H4 (cell line): ENCODE data around the gene NKX6-2. TPM values are rescaled to one million over a fixed set of nuclear protein-coding genes. Genes with fewer than 3 reads are reported as not detected.
"Not testable (repeated sequence)": the region's sequence is repeated elsewhere in the genome, so short reads cannot be mapped to it uniquely, and the experiment has no call there.

Experiments
- DNase-seq: peaks from one replicate; pipeline ENCODE4 v3.0.0-alpha.2; 2015; ENCODE audit warnings: low spot score
- total RNA-seq: library from RNA; depleted of rRNA; stranded (reverse); fragments of >200 nt; shearing (Covaris generic); gene quantifications from 2 replicates; pipeline ENCODE4 v1.2.3, GENCODE V29; 2014; rRNA removed

Gene NKX6-2
- total RNA-seq = not detected in 2 replicates

GRCh38 chr10:132785723-132786475, at the start of gene NKX6-2:
Gene NKX6-2, minus strand, starts transcription at chr10:132786147. Its CDS starts 199 bp downstream, at chr10:132785948.
- no peak for DNase-seq

DNA sequence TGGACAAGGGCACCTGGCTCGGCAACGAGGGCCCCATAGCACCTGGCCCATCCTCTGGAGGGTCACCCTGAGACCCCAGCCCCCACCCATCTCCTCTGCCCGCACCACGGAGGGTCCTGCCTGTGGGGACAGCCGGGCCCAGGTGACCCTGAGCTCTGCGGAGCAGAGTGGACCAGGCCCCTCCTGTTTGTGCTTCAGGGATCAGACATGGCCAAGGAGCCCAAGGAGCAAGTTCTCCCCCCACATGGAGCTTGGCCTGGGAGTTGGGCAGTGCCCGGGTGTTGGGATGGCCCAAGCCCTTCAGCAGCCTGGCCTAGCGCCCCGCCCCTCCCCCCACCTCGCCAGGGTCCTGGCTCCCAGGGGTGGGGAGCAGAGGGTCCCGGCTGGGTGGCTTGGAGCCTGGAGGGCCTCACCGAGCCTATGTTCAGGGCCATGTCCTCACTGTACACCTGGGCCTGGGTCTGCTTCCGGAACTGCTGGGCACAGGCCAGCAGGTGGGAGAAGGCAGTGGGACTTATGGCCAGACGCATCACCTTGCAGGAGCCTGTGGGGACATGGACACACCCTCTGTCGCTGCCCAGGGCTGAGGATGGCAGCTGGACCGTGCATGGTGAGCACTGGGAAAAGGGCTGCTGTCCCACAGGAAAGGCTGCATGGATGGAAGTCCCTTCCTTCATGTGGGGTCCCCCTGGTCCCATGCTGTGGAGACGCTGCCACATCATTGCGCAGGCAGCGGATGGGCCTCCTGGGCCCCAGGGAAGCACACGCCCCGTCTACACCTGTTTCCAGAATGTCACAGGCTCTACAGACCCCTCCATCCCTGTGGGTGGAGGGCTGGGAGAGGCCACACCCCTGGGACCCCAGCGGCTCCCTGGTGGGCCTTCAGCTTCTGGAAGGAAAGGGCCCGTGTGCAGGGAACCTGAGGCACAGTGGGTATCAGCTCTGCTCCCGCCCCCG, 49.2 kb upstream of the NKX6-2 start:
- no peak for DNase-seq

GRCh38 chr10:132834311-132834761, 48.4 kb upstream of the NKX6-2 start:
- no peak for DNase-seq

DNA sequence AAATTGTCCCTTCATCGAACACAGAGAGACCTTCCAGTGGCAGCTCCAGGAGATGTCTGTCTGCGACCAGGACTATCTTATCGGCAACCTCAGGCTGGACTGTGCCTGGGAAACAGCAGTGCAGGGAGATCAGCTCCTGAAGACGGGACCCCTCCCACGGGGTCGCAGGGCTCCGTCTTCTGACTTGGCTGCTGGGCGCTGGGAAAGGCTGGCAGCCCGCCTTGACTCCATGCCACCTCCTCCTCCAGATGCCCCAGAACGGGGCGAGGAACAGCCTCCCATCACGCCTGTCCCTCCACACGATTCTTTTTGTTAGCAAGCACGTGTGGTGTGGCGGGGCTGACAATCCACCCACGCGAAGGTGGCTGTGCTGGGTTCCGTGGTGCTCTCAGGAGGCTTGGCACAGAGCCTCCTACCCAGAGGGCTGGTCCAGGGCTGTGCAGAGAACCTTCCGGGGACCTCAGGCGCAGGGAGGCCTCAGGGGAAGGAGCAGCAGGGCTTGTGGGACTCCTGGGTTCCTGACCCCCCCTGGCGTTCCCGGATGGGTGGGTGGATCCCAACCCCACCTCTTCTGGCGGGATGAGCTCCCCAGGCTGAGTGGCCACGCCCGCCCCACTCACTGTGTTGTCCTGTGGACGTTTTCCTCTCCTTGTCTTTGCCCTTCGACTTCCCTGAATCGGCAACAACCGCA, 47.6 kb upstream of the NKX6-2 start:
- no peak for DNase-seq

GRCh38 chr10:132832186-132832969, 46.4 kb upstream of the NKX6-2 start:
- no peak for DNase-seq

DNA sequence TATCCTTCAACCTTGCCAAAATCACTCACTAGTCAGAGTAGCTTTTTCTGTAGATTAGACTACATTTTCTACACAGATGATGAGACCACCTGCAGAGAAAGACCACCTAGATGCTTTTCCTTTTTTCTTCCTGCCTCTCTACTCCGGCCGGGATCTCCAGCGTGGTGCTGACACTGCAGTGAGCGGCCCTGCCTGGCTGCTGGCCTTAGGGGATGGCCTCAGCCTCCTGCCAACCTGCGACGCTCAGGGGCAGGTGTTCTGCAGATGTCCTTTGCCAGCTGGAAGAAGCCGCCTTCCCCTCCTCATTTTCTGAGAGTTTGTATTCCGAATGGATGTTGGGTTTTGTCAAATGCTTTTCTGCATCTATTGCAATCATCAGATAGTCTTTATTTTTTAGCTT, 43.5 kb upstream of the NKX6-2 start:
- DNase-seq = no peak

DNA sequence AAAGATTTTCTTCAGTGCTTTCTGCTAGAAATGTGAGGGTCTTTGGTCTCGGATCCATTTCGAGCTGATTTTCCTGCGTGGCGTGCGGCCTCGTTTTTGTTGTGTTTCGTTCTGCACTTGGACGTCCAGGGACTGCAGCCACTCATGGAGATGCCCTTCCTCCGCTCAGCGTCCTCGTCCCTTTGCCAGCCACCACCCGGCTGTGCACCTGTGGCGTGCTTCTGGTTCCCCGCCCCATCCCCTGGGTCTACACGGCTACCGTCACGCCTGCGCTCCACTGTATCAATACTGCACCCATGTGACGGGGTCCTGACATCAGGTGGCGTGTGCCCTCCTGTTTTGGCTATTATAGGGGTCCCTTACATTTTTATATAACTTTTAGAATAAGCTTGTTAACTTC, 42.7 kb upstream of the NKX6-2 start:
- DNase-seq = no peak

- DNase-seq = no peak
Observed at GRCh38 chr10:132827861-132828539, 42.1 kb upstream of the NKX6-2 start.

DNA sequence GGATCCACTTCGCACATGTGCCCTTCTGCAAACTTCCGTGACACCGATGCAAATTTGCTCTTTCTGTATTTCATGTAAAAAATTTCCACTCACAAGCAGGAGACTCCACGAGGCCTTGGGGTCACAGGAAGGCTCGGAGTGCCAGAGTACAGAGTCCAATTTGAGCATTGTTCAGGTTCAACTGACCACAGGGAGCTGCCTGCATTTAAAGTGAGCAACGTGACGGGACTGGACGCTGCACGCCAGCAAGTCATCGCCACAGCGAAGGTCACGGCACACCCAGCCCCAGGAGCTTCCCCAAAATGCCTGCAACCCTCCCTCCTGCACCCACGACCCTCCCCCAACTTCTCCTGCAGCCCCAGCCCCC, 41.5 kb upstream of the NKX6-2 start:
- DNase-seq = no peak

GRCh38 chr10:132826524-132827422, 40.8 kb upstream of the NKX6-2 start:
- no peak for DNase-seq

- DNase-seq = not testable (repeated sequence)
Observed at GRCh38 chr10:132825783-132826523, 40.0 kb upstream of the NKX6-2 start.

- no peak for DNase-seq
Observed at GRCh38 chr10:132820056-132820455, 34.1 kb upstream of the NKX6-2 start.

DNA sequence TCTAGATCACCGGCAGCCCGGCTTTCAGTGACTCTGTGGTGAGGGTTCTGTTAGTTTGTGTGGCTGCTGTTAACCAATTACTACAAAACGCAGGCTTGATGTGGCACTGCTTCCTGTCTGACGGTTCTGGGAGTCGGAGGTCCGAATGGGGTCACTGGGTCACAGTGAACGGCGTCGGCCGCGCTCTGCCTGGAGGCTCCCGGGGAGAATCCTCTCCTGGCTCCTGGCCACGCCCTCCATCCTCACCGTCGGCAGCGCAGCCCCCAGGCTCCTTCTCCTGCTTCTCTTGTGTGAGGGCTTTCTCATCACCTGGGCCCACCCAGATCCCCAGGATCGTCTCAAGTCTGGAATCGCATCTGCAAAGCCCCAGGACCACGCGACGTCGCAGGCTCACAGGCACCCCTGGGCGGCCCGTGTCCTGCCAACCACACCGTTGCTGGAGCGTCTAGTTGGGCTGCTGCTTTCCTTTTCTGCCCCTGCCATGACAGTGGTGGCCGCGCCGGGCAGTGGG, 31.8 kb upstream of the NKX6-2 start:
- no peak for DNase-seq

GRCh38 chr10:132816718-132817117, 30.8 kb upstream of the NKX6-2 start:
- DNase-seq = no peak

- no peak for DNase-seq
Observed at GRCh38 chr10:132815168-132815857, 29.4 kb upstream of the NKX6-2 start.

- no peak for DNase-seq
Observed at GRCh38 chr10:132814469-132814856, 28.5 kb upstream of the NKX6-2 start.

DNA sequence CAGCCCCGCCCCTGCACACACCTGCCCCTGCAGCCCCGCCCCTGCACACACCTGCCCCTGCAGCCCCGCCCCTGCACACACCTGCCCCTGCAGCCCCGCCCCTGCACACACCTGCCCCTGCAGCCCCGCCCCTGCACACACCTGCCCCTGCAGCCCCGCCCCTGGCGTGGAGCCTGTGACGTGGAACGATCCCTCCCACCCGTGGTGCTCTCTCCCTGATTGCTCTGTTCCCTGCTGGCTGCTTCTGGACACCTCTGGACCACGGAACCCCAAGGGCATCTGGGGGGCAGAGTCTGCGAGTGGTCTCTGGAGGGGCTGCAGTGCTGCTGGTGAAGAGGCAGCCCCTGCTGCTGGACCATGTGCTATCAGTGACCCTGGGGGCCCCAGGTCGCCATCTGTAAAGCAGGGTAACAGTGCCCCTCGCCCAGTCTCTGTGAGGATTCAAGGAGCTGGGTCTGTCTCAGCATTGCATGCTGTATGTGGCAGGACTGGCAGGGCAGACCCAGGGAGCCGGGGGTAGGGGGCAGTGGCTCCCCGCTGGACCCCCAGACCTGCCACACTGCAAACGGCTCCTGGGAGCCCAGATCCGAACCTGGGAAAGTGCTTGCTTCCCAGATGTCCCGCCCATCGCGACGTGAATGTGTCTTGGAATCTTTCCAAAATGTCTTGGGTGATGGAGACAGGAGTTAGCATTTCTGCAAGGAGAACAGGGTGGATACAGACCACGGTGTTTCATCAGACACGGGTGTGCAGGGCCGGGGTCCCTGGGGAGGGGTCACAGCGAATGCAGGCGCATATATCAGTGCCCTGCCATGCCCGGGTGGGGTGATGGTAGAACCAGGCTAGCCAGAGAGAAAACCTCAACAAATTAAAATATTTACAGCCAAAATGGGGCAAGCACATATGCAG, 27.9 kb upstream of the NKX6-2 start:
- DNase-seq = no peak
